Activated CD4-positive, alpha-beta T cell treated with anti-CD3 and anti-CD28 coated beads, Interleukin-2, amount 50 U/mL, for 16 hours (primary cell): ENCODE results near the gene FGR.

Source experiments
- DNase-seq: peaks from one replicate; pipeline ENCODE4 v3.0.0-alpha.2; 2020

FGR gene

GRCh38 chr1:27599605-27600497 is 35.1 kb downstream of the FGR start:
- no peak for DNase-seq

GRCh38 chr1:27598902-27599528 is 36.0 kb downstream of the FGR start:
- peak; percentile 47 for DNase-seq

- no peak for DNase-seq
Measured at GRCh38 chr1:27598295-27598687, 36.7 kb downstream of the FGR start.

- DNase-seq: no peak
Measured at GRCh38 chr1:27597516-27598294, 37.3 kb downstream of the FGR start.

- no peak for DNase-seq
Measured at GRCh38 chr1:27596986-27597385, 38.0 kb downstream of the FGR start.

- no peak for DNase-seq
Measured at GRCh38 chr1:27596261-27596660, 38.7 kb downstream of the FGR start.

GRCh38 chr1:27595597-27595996 is 39.4 kb downstream of the FGR start:
- no peak for DNase-seq

- DNase-seq: peak; percentile 33
Measured at GRCh38 chr1:27594564-27595510, 40.1 kb downstream of the FGR start.

- no peak for DNase-seq
Measured at GRCh38 chr1:27593678-27594563, 41.1 kb downstream of the FGR start.

- DNase-seq: no peak
Measured at GRCh38 chr1:27592931-27593677, 41.9 kb downstream of the FGR start.

- DNase-seq: no peak
Measured at GRCh38 chr1:27592232-27592930, 42.6 kb downstream of the FGR start.

GRCh38 chr1:27591622-27592021 is 43.4 kb downstream of the FGR start:
- DNase-seq: no peak

GRCh38 chr1:27590917-27591508 is 44.0 kb downstream of the FGR start:
- DNase-seq: no peak

- no peak for DNase-seq
Measured at GRCh38 chr1:27589841-27590426, 45.1 kb downstream of the FGR start.

GRCh38 chr1:27589441-27589840 is 45.5 kb downstream of the FGR start:
- DNase-seq: no peak

GRCh38 chr1:27588256-27589232 is 46.4 kb downstream of the FGR start:
- DNase-seq: no peak

- no peak for DNase-seq
Measured at GRCh38 chr1:27585684-27586083, 49.3 kb downstream of the FGR start.

GRCh38 chr1:27584453-27584852 is 50.5 kb downstream of the FGR start:
- DNase-seq: no peak
